HL-60 (cell line): Measurements from ENCODE around the gene RBM28.

Experiments
- DNase-seq, 2 experiments: peaks; one replicate each; pipeline ENCODE4 v3.0.0-alpha.2; 2010 to 2020; ENCODE audit warnings: low read depth in 1 of 2, low spot score in 1 of 2
- H3K27ac ChIP-seq: fragments of 250-450 bp; sonication (Bioruptor Pico); replicated peaks from 2 replicates; pipeline ENCODE4 v1.5.1; 2020; ENCODE audit warnings: mild to moderate bottlenecking, moderate library complexity
- H3K27me3 ChIP-seq: fragments of 250-450 bp; sonication (Bioruptor Pico); 2 replicates; pipeline ENCODE4 v1.5.1; 2021; ENCODE audit warnings: mild to moderate bottlenecking, moderate library complexity; ENCODE audit not compliant: insufficient read depth, poor library complexity, severe bottlenecking
- H3K4me3 ChIP-seq: replicated peaks from 2 replicates; pipeline ENCODE4 v1.5.1; 2011; ENCODE audit warnings: mild to moderate bottlenecking, control low read depth, low read length; ENCODE audit not compliant: insufficient read depth
- GABPA ChIP-seq: IDR thresholded peaks from 2 replicates; pipeline ENCODE4 v1.6.1; 2012; ENCODE audit warnings: low read depth
- POLR2AphosphoS5 ChIP-seq: IDR thresholded peaks from 2 replicates; pipeline ENCODE4 v1.6.1; 2012; ENCODE audit warnings: low read depth
- SPI1 ChIP-seq: IDR thresholded peaks from 2 replicates; pipeline ENCODE4 v1.6.1; 2012; ENCODE audit warnings: low read depth, mild to moderate bottlenecking, borderline replicate concordance
- TF ChIP-seq, protein P1 (sequence below): IDR thresholded peaks from 2 replicates; pipeline ENCODE4 v1.6.1; 2012; ENCODE audit warnings: low read depth; ENCODE audit not compliant: insufficient replicate concordance
- TF ChIP-seq, protein P2 (sequence below): IDR thresholded peaks from one replicate; pipeline ENCODE4 v1.5.1; 2011; ENCODE audit warnings: low read length, control low read depth, inconsistent platforms; ENCODE audit not compliant: insufficient read depth

RBM28 gene

DNA sequence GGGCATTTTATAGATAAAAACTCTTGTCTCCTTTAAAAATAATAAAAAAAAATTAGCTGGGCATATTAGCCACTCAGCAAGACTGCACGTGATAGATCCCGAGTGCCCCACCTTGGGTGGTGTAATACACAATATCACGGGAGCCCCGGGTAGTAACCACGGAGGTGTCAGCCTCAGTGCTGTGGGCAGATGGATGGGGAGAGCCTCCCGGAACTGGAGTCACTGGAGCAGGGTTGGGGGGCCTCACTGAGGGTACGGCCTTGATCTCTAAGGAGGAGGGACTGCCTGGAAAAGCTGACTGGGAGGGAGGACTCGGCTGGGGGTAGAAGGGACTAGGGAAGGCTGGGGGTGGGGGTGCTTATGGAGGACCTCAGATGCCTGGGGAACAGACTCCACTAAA, 90.0 kb downstream of the RBM28 start:
- TF ChIP-seq POLR2AphosphoS5 (no peak), SPI1 (no peak), GABPA (no peak)
- TF ChIP-seq, protein P1, sequence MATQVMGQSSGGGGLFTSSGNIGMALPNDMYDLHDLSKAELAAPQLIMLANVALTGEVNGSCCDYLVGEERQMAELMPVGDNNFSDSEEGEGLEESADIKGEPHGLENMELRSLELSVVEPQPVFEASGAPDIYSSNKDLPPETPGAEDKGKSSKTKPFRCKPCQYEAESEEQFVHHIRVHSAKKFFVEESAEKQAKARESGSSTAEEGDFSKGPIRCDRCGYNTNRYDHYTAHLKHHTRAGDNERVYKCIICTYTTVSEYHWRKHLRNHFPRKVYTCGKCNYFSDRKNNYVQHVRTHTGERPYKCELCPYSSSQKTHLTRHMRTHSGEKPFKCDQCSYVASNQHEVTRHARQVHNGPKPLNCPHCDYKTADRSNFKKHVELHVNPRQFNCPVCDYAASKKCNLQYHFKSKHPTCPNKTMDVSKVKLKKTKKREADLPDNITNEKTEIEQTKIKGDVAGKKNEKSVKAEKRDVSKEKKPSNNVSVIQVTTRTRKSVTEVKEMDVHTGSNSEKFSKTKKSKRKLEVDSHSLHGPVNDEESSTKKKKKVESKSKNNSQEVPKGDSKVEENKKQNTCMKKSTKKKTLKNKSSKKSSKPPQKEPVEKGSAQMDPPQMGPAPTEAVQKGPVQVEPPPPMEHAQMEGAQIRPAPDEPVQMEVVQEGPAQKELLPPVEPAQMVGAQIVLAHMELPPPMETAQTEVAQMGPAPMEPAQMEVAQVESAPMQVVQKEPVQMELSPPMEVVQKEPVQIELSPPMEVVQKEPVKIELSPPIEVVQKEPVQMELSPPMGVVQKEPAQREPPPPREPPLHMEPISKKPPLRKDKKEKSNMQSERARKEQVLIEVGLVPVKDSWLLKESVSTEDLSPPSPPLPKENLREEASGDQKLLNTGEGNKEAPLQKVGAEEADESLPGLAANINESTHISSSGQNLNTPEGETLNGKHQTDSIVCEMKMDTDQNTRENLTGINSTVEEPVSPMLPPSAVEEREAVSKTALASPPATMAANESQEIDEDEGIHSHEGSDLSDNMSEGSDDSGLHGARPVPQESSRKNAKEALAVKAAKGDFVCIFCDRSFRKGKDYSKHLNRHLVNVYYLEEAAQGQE, result no peak
- TF ChIP-seq, protein P2, sequence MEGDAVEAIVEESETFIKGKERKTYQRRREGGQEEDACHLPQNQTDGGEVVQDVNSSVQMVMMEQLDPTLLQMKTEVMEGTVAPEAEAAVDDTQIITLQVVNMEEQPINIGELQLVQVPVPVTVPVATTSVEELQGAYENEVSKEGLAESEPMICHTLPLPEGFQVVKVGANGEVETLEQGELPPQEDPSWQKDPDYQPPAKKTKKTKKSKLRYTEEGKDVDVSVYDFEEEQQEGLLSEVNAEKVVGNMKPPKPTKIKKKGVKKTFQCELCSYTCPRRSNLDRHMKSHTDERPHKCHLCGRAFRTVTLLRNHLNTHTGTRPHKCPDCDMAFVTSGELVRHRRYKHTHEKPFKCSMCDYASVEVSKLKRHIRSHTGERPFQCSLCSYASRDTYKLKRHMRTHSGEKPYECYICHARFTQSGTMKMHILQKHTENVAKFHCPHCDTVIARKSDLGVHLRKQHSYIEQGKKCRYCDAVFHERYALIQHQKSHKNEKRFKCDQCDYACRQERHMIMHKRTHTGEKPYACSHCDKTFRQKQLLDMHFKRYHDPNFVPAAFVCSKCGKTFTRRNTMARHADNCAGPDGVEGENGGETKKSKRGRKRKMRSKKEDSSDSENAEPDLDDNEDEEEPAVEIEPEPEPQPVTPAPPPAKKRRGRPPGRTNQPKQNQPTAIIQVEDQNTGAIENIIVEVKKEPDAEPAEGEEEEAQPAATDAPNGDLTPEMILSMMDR, result no peak
- H3K4me3 ChIP-seq, result no peak overlapping the region
- H3K27ac ChIP-seq, result no peak overlapping the region
- no peaks in the 10 kb centered on the region for H3K27me3 ChIP-seq
- DNase-seq, result no peak

DNA sequence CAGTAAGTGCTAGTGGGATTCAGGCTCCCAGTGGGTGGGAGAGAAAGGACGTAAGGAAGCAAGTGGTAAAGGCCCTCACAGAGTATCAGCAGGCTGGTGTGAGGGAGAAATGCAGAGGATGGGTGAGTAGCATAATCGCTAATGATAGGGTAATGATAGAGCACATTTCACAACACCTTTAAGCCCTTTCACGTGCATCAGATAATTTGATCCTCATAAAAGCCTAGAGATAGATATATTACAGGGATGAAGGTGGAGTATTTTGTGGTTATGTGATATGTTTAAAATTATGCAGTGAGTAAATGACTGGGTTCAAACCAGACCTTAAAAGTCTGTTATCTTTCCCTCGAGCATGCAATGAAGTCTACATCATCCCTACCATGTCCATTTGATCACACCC, 92.4 kb downstream of the RBM28 start:
- DNase-seq, result no peak
- TF ChIP-seq, protein P1, result no peak
- no peak for TF ChIP-seq GABPA
- no peak for TF ChIP-seq SPI1
- TF ChIP-seq, protein P2, result no peak
- H3K4me3 ChIP-seq, result no peak overlapping the region
- H3K27ac ChIP-seq, result no peak overlapping the region
- no peaks in the 10 kb centered on the region for H3K27me3 ChIP-seq
